Esophagus squamous epithelium (tissue), 4 donors: ENCODE data around the gene CDKAL1.

Experiments
- POLR2A ChIP-seq, 4 donors: fragments of 450-650 bp; IDR thresholded peaks; one replicate each; pipeline ENCODE4 v1.6.1; 2017; ENCODE audit warnings: antibody characterized with exemption in 4 of 4, mild to moderate bottlenecking in 4 of 4, moderate library complexity in 3 of 4
- TF ChIP-seq, protein P1 (sequence below), 6 experiments: fragments of 450-650 bp in 4 of 6; fragments of 200-600 bp in 2 of 6; sonication (generic) in 2 of 6; IDR thresholded peaks; one replicate each; pipeline ENCODE4 v1.5.1; 2016 to 2019; ENCODE audit warnings: antibody characterized with exemption in 6 of 6, mild to moderate bottlenecking in 4 of 6, moderate library complexity in 4 of 6

DNA sequence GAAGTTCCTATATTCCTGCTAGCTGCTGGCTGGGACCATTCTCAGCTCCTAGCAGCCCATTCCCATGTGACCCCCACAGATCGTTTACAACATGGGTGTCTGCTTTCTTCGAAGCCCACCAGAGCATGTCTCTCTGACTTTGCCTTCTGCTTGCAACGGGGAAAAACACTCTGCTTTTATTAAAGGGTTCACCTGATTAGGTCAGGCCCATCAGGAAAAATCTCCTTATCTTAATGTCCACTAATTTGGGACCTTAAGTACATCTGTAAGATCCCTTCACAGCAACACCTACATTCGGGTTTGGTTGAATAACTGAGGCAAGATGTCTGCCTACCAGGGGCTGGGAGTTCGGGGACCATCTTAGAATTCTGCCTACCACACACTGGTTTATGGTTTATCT, 496.9 kb downstream of the CDKAL1 start:
- TF ChIP-seq, protein P1, sequence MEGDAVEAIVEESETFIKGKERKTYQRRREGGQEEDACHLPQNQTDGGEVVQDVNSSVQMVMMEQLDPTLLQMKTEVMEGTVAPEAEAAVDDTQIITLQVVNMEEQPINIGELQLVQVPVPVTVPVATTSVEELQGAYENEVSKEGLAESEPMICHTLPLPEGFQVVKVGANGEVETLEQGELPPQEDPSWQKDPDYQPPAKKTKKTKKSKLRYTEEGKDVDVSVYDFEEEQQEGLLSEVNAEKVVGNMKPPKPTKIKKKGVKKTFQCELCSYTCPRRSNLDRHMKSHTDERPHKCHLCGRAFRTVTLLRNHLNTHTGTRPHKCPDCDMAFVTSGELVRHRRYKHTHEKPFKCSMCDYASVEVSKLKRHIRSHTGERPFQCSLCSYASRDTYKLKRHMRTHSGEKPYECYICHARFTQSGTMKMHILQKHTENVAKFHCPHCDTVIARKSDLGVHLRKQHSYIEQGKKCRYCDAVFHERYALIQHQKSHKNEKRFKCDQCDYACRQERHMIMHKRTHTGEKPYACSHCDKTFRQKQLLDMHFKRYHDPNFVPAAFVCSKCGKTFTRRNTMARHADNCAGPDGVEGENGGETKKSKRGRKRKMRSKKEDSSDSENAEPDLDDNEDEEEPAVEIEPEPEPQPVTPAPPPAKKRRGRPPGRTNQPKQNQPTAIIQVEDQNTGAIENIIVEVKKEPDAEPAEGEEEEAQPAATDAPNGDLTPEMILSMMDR (IDR thresholded peaks at IDR 0.05) = no peak
- TF ChIP-seq POLR2A (IDR thresholded peaks at IDR 0.05) = no peak
